HepG2 (cell line): ENCODE measurements around the gene COA7. TPM values are rescaled to one million over a fixed set of nuclear protein-coding genes. Genes with fewer than 3 reads are reported as not detected.

ENCODE experiments used
- ATAC-seq: fragments of 200-7000 bp; cut with Tn5 transposase; 3 replicates; pipeline ENCODE4 v1.9.1; 2020; ENCODE audit warnings: mild to moderate bottlenecking, moderate library complexity
- BruUV-seq: library from RNA; stranded (reverse); fragments of 400-500 nt; replicated peaks from 2 replicates; lab custom pipeline; 2021; lab: Mats Ljungman, UMichigan
- CTCF ChIA-PET: fragments of 300-600 bp; formaldehyde crosslinking; extraction: SDS; loops from one replicate; lab custom pipeline; 2021; ENCODE audit warnings: low total read pairs, inconsistent platforms, low intra/inter-chr PET ratio; lab: Yijun Ruan, JAX
- POLR2A ChIA-PET: fragments of 350-600 bp; sonication (Branson Sonifier 250); formaldehyde crosslinking; loops from one replicate; lab custom pipeline; 2020; ENCODE audit warnings: antibody characterized with exemption, inconsistent platforms; lab: Yijun Ruan, JAX
- DNase-seq: peaks from one replicate; pipeline ENCODE4 v3.0.0-alpha.2; 2015; ENCODE audit warnings: low spot score
- FAIRE-seq: peaks from 3 replicates; lab custom pipeline; 2011; peaks lifted over from hg19 to GRCh38; lab: Jason Lieb, UNC
- H2AFZ ChIP-seq: one replicate; pipeline ENCODE4 v1.6.1; 2011; ENCODE audit warnings: low read length, inconsistent platforms
- H3K27ac ChIP-seq: fragments of 300-600 bp; 3 replicates; pipeline ENCODE4 v1.8.0; 2011; ENCODE audit warnings: mixed run types, mild to moderate bottlenecking, mixed read lengths, low read length, inconsistent platforms; ENCODE audit not compliant: insufficient read depth; ENCODE audit errors: extremely low read length
- H3K27me3 ChIP-seq, 2 experiments: fragments of 200-600 bp in 1 of 2; 2 replicates in 1 of 2; 3 replicates in 1 of 2; pipeline versions ENCODE4 v1.6.0 to v1.8.0; 2011; ENCODE audit warnings: low read length in 2 of 2, mild to moderate bottlenecking in 2 of 2, moderate library complexity in 2 of 2, inconsistent platforms in 1 of 2; ENCODE audit not compliant: insufficient read depth in 2 of 2, control insufficient read depth in 1 of 2
- H3K36me3 ChIP-seq, 2 experiments: fragments of 200-600 bp in 1 of 2; replicated peaks in 1 of 2; 2 replicates in 1 of 2; 3 replicates in 1 of 2; pipeline versions ENCODE4 v1.5.1 to v1.8.0; 2011; ENCODE audit warnings: low read length in 2 of 2, inconsistent platforms in 1 of 2; ENCODE audit not compliant: insufficient read depth in 2 of 2, control insufficient read depth in 1 of 2
- H3K4me1 ChIP-seq: 2 replicates; pipeline ENCODE4 v1.5.1; 2012; ENCODE audit warnings: low read length, inconsistent platforms; ENCODE audit not compliant: insufficient read depth
- H3K4me2 ChIP-seq: 2 replicates; pipeline ENCODE4 v1.6.0; 2011; ENCODE audit warnings: low read depth, low read length, inconsistent platforms
- H3K4me3 ChIP-seq, 3 experiments: fragments of 200-600 bp in 1 of 3; sonication (generic), shearing (Covaris generic) in 1 of 3; replicated peaks in 1 of 3; 2 replicates each; pipeline ENCODE4 v1.5.1; 2011 to 2016; ENCODE audit warnings: low read length in 3 of 3, inconsistent platforms in 2 of 3, low read depth in 2 of 3, mild to moderate bottlenecking in 2 of 3, control low read depth in 1 of 3, mixed read lengths in 1 of 3; ENCODE audit not compliant: insufficient read depth in 1 of 3
- H3K79me2 ChIP-seq: one replicate; pipeline ENCODE4 v1.6.1; 2011; ENCODE audit warnings: low read length, inconsistent platforms; ENCODE audit not compliant: insufficient read depth
- H3K9ac ChIP-seq: 2 replicates; pipeline ENCODE4 v1.6.0; 2011; ENCODE audit warnings: mild to moderate bottlenecking, low read depth, low read length, inconsistent platforms; ENCODE audit not compliant: insufficient read depth
- H3K9me3 ChIP-seq: 2 replicates; pipeline ENCODE4 v1.5.1; 2012; ENCODE audit warnings: mild to moderate bottlenecking, low read length
- H4K20me1 ChIP-seq: 2 replicates; pipeline ENCODE4 v1.6.0; 2011; ENCODE audit warnings: inconsistent platforms, mild to moderate bottlenecking, low read length, moderate library complexity; ENCODE audit not compliant: insufficient read depth
- CEBPB ChIP-seq: IDR thresholded peaks from 2 replicates; pipeline ENCODE4 v1.6.1; 2011; ENCODE audit warnings: low read depth, low read length, improper control_type of control experiment, borderline replicate concordance
- CEBPG ChIP-seq: IDR thresholded peaks from 2 replicates; pipeline ENCODE4 v1.6.1; 2016
- HDAC1 ChIP-seq: sonication (generic); formaldehyde crosslinking; IDR thresholded peaks from 2 replicates; pipeline ENCODE4 v1.5.1; 2020; ENCODE audit warnings: mild to moderate bottlenecking, missing genetic modification reagents
- HNF4G ChIP-seq, 2 experiments: sonication (generic) in 1 of 2; formaldehyde crosslinking in 1 of 2; IDR thresholded peaks; 2 replicates each; pipeline versions ENCODE4 v1.4.0 to v1.6.1; 2011 to 2020; ENCODE audit warnings: borderline replicate concordance in 2 of 2, low read depth in 2 of 2, mild to moderate bottlenecking in 2 of 2, low read length in 1 of 2, missing genetic modification reagents in 1 of 2, moderate library complexity in 1 of 2
- KLF11 ChIP-seq: IDR thresholded peaks from 2 replicates; pipeline ENCODE4 v1.6.1; 2016; ENCODE audit warnings: missing compliant biosample characterization
- SMARCC2 ChIP-seq: fragments of 450-650 bp; IDR thresholded peaks from 2 replicates; pipeline ENCODE4 v1.6.1; 2017; ENCODE audit warnings: antibody characterized with exemption, mild to moderate bottlenecking
- TEAD3 ChIP-seq: optimal IDR thresholded peaks from 2 replicates; pipeline ENCODE3; 2016; ENCODE audit warnings: borderline replicate concordance
- ZNF557 ChIP-seq: sonication (generic); formaldehyde crosslinking; IDR thresholded peaks from 2 replicates; pipeline ENCODE4 v1.4.0; 2020; ENCODE audit warnings: missing genetic modification reagents
- ZNF883 ChIP-seq: sonication (generic); formaldehyde crosslinking; IDR thresholded peaks from 2 replicates; pipeline ENCODE4 v1.5.1; 2020; ENCODE audit warnings: mild to moderate bottlenecking, missing genetic modification reagents; ENCODE audit errors: not compliant biosample characterization
- WGBS: methylation state at CpG from one replicate; pipeline ENCODE4 v1.1.6; 2017; ENCODE audit warnings: low lambda C conversion rate; 5-methylcytosine and 5-hydroxymethylcytosine counted together
- in situ Hi-C: cut with HindIII; loops from 2 replicates; pipeline ENCODE4 v1.10.0; 2017; ENCODE audit warnings: low pct_unique_long_range_greater_than_20kb; ENCODE audit not compliant: extremely low pct_ligation_motif_present
- intact Hi-C: fragments of 100-400 bp; cut with micrococcal nuclease; formaldehyde crosslinking; loops from one replicate; pipeline ENCODE4 v1.10.0; 2022; ENCODE audit not compliant: unreplicated experiment
- polyA plus RNA-seq, 8 experiments: library from polyadenylated mRNA; depleted of rRNA in 3 of 8; stranded (reverse) in 7 of 8; unstranded in 1 of 8; fragments of >200 nt; fragmentation: Illumina TruSeq in 4 of 8; extraction: Trizol in 4 of 8; gene quantifications; 2 replicates each; pipeline versions ENCODE4 v1.2.1 to v1.2.3, GENCODE V29; 2011 to 2016; ENCODE audit warnings: low read depth in 4 of 8, missing spikeins in 1 of 8, mixed read lengths in 1 of 8; ENCODE audit not compliant: insufficient read depth in 1 of 8
- total RNA-seq, 5 experiments: library from RNA; depleted of rRNA; stranded (reverse); fragments of >200 nt; fragmentation: Illumina TruSeq; extraction: Trizol; gene quantifications; 2 replicates each; pipeline ENCODE4 v1.2.3, GENCODE V29; 2016; ENCODE audit warnings: low read depth in 1 of 5
- TF ChIP-seq, protein P1 (sequence below): sonication (generic); formaldehyde crosslinking; IDR thresholded peaks from 2 replicates; pipeline ENCODE4 v1.4.0; 2020; ENCODE audit warnings: missing genetic modification reagents, borderline replicate concordance
- TF ChIP-seq, protein P2 (sequence below): IDR thresholded peaks from 2 replicates; pipeline ENCODE4 v1.6.1; 2018; ENCODE audit warnings: missing genetic modification reagents

The COA7 gene
- total and polyA plus RNA-seq, 2 of the 13 experiments (the other 11 are each of a cell fraction or from before 2014, with no cell fraction given): 12.3 to 30.4 TPM

DNA sequence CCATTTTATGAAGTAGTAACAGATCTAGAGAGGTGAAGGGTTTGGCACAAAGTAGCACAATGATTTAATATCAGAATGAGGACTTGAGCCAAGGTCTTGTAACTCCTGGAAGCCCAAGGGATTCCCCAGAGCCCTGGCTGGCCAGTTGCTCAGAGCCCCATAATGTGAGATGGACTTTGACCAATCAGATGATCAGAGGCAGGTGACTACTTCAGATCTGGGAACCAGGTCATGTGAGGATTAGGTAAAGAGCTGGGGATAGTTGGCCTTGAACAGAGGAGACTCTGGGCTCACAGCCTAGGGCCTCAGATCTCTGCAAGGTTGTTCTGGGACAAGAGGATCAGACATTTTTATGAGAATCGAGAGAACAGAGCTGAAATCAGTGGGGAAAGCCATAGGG is 46.2 kb downstream of the COA7 start (continued):
- TF ChIP-seq, protein P1, sequence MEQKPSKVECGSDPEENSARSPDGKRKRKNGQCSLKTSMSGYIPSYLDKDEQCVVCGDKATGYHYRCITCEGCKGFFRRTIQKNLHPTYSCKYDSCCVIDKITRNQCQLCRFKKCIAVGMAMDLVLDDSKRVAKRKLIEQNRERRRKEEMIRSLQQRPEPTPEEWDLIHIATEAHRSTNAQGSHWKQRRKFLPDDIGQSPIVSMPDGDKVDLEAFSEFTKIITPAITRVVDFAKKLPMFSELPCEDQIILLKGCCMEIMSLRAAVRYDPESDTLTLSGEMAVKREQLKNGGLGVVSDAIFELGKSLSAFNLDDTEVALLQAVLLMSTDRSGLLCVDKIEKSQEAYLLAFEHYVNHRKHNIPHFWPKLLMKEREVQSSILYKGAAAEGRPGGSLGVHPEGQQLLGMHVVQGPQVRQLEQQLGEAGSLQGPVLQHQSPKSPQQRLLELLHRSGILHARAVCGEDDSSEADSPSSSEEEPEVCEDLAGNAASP: peak; percentile 97
- TF ChIP-seq, protein P2, sequence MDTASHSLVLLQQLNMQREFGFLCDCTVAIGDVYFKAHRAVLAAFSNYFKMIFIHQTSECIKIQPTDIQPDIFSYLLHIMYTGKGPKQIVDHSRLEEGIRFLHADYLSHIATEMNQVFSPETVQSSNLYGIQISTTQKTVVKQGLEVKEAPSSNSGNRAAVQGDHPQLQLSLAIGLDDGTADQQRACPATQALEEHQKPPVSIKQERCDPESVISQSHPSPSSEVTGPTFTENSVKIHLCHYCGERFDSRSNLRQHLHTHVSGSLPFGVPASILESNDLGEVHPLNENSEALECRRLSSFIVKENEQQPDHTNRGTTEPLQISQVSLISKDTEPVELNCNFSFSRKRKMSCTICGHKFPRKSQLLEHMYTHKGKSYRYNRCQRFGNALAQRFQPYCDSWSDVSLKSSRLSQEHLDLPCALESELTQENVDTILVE (CRISPR knock-in tag): peak; percentile 17; the same call in 1 of the 2 replicates
- TF ChIP-seq HDAC1 (peak; percentile 53; the same call in 1 of the 2 replicates), KLF11 (CRISPR knock-in tag) (no peak), ZNF883 (CRISPR knock-in tag) (no peak), HNF4G (IDR thresholded peaks at IDR 0.05; ENCODE audit: borderline replicate concordance, low read depth, low read length) (peak; percentile 84; the same call in 1 of the 2 replicates), HNF4G (CRISPR knock-in tag; IDR thresholded peaks at IDR 0.05; ENCODE audit: borderline replicate concordance, low read depth) (no peak), ZNF557 (CRISPR knock-in tag) (no peak)

DNA sequence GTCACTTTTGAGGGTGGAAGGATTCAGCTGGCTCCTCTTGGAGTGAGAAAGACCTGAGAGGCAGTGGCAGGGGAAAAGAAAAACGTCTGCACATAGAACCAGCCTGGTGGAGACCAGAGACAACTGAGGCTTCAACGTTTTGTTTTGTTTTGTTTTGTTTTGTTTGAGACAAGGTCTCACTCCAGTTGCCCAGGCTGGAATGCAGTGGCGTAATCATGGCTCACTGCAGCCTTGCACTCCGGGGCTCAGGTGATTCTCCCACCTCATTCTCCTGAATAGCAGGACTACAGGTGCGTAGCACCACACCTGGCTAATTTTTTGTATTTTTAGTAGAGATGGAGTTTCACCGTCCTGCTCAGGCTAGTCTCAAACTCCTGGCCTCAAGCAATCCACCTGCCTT is 52.9 kb downstream of the COA7 start:
- DNase-seq: no peak
- CTCF ChIA-PET: no interaction called here

More for the DNA sequence above, 52.9 kb downstream of the COA7 start:
- H3K9me3 ChIP-seq: no peaks in the 10 kb centered on the region
- no peak for TF ChIP-seq SMARCC2
- peak; percentile 83 for TF ChIP-seq TEAD3 (CRISPR knock-in tag)
- TF ChIP-seq CEBPG (CRISPR knock-in tag): peak; percentile 20; the same call in 1 of the 2 replicates
- TF ChIP-seq CEBPB: peak; percentile 59; the same call in 1 of the 2 replicates
- BruUV-seq: no TSS peak
- no peaks in the 10 kb centered on the region for H3K79me2 ChIP-seq
- no peak overlapping the region for H3K27ac ChIP-seq
- H4K20me1 ChIP-seq: no peaks in the 10 kb centered on the region
- peak; percentile 65 for ATAC-seq
- 7% methylated on average over 6 of the region's 6 CpGs for WGBS
- no peaks in the 10 kb centered on the region for H3K36me3 ChIP-seq
- POLR2A ChIA-PET: no interaction called here
- in situ Hi-C loops: no loop called here
- no peak overlapping the region for H3K4me3 ChIP-seq
- peak overlapping the region; percentile 62 for H2AFZ ChIP-seq
- H3K4me2 ChIP-seq: peak overlapping the region; percentile 15; the same call in 1 of the 2 replicates
- intact Hi-C loops: no loop called here
- peaks cover 8% of the 10 kb centered on the region for H3K4me1 ChIP-seq
- FAIRE-seq: peak; percentile 4
- H3K9ac ChIP-seq: no peak overlapping the region
- no peaks in the 10 kb centered on the region for H3K27me3 ChIP-seq
